Panc1 (cell line): ENCODE results near the gene BCR. TPM values are rescaled to one million over a fixed set of nuclear protein-coding genes. Genes with fewer than 3 reads are reported as not detected.
"Not testable (repeated sequence)": the region's sequence is repeated elsewhere in the genome, so short reads cannot be mapped to it uniquely, and the experiment has no call there.

Source experiments
- ATAC-seq: fragments of 200-7000 bp; cut with Tn5 transposase; 2 replicates; pipeline ENCODE4 v1.9.1; 2020; ENCODE audit warnings: mild to moderate bottlenecking, moderate library complexity
- BruUV-seq: library from RNA; stranded (reverse); fragments of 400-500 nt; replicated peaks from 2 replicates; lab custom pipeline; 2021; lab: Mats Ljungman, UMichigan
- CTCF ChIA-PET: fragments of 300-600 bp; sonication (Branson Sonifier 250); formaldehyde crosslinking; loops from one replicate; lab custom pipeline; 2022; ENCODE audit warnings: antibody characterized with exemption; lab: Charles Lee
- POLR2A ChIA-PET: fragments of 300-600 bp; sonication (Branson Sonifier 250); formaldehyde crosslinking; loops from one replicate; lab custom pipeline; 2022; ENCODE audit warnings: antibody characterized with exemption; lab: Charles Lee
- DNase-seq: peaks from one replicate; pipeline ENCODE4 v3.0.0-alpha.2; 2010; ENCODE audit warnings: low read depth, low spot score
- H3K27ac ChIP-seq: 2 replicates; pipeline ENCODE4 v1.5.1; 2011; ENCODE audit warnings: mild to moderate bottlenecking, low read length, inconsistent platforms
- H3K27me3 ChIP-seq: fragments of 200-500 bp; sonication (Bioruptor generic); 2 replicates; pipeline ENCODE4 v1.6.0; 2014; ENCODE audit warnings: low read length, inconsistent platforms; ENCODE audit not compliant: control insufficient read depth, insufficient read depth
- H3K36me3 ChIP-seq: fragments of 200-500 bp; sonication (Bioruptor generic); 2 replicates; pipeline ENCODE4 v1.5.1; 2014; ENCODE audit warnings: inconsistent platforms, mild to moderate bottlenecking, low read length, moderate library complexity; ENCODE audit not compliant: control insufficient read depth, insufficient read depth
- H3K4me1 ChIP-seq: 2 replicates; pipeline ENCODE4 v1.5.1; 2011; ENCODE audit warnings: inconsistent platforms, mild to moderate bottlenecking, low read length, moderate library complexity; ENCODE audit not compliant: control insufficient read depth, insufficient read depth
- H3K4me3 ChIP-seq, 2 experiments: 2 replicates each; pipeline ENCODE4 v1.5.1; 2011 to 2012; ENCODE audit warnings: low read depth in 2 of 2, low read length in 2 of 2, mild to moderate bottlenecking in 2 of 2, inconsistent platforms in 1 of 2, moderate library complexity in 1 of 2
- H3K9me3 ChIP-seq: fragments of 200-500 bp; sonication (Bioruptor generic); 2 replicates; pipeline ENCODE4 v1.5.1; 2014; ENCODE audit warnings: low read depth, mild to moderate bottlenecking, inconsistent platforms, low read length, moderate library complexity; ENCODE audit not compliant: control insufficient read depth, insufficient read depth
- CTCF ChIP-seq: fragments of 450-650 bp; IDR thresholded peaks from 2 replicates; pipeline ENCODE4 v1.5.1; 2017; ENCODE audit warnings: mild to moderate bottlenecking
- POLR2AphosphoS5 ChIP-seq: IDR thresholded peaks from 2 replicates; pipeline ENCODE4 v1.6.1; 2012; ENCODE audit warnings: mild to moderate bottlenecking, low read depth, low read length, moderate library complexity
- REST ChIP-seq, 2 experiments: IDR thresholded peaks; 2 replicates each; pipeline ENCODE4 v1.6.1; 2011 to 2012; ENCODE audit warnings: low read depth in 2 of 2, control low read depth in 1 of 2, low read length in 1 of 2, mild to moderate bottlenecking in 1 of 2, moderate library complexity in 1 of 2; ENCODE audit not compliant: insufficient read depth in 1 of 2
- SIN3A ChIP-seq: IDR thresholded peaks from 2 replicates; pipeline ENCODE4 v1.6.1; 2012; ENCODE audit warnings: low read depth, mild to moderate bottlenecking, low read length, moderate library complexity, borderline replicate concordance; ENCODE audit not compliant: insufficient read depth
- TCF7L2 ChIP-seq: IDR thresholded peaks from 2 replicates; pipeline ENCODE4 v1.6.1; 2011; ENCODE audit warnings: mild to moderate bottlenecking, low read depth, low read length, inconsistent platforms
- in situ Hi-C: cut with HindIII; loops from 2 replicates; pipeline ENCODE4 v1.10.0; 2016; ENCODE audit warnings: low sequenced_read_pairs, low pct_unique_long_range_greater_than_20kb
- intact Hi-C: fragments of 100-400 bp; cut with micrococcal nuclease; formaldehyde crosslinking; loops from one replicate; pipeline ENCODE4 v1.10.0; 2022; ENCODE audit not compliant: unreplicated experiment
- total RNA-seq: library from RNA; stranded (reverse); gene quantifications from one replicate; pipeline ENCODE4 v1.2.1, GENCODE V29; 2021; ENCODE audit not compliant: unreplicated experiment

The BCR gene
- total RNA-seq, 1 experiment from 2014 or later = 32.1 TPM

DNA sequence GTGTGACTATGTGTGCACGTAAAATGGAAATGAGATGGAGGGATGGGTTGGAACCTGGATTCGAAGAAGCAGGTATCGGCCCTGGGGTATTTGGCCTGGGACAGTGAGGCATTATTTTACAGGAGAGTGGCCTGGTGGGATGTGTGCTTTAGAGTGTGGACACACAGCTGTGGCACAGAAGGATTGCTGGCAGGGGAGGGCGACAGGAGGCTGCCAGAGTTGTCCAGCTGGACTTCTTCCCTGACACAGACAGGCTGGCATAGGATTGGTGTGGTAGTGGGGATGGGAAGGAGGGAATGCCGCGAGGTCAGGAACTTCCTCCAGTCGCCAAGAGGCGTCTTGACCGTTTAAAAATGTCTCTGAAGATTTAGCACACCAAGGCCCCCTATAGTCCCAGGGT, 157.4 kb downstream of the BCR start:
- H3K36me3 ChIP-seq, ATAC-seq, CTCF ChIA-PET, in situ Hi-C loops, POLR2A ChIA-PET, intact Hi-C loops, BruUV-seq, DNase-seq, H3K9me3 ChIP-seq, H3K27me3 ChIP-seq, H3K27ac ChIP-seq, H3K4me1 ChIP-seq, H3K4me3 ChIP-seq: not testable (repeated sequence)

DNA sequence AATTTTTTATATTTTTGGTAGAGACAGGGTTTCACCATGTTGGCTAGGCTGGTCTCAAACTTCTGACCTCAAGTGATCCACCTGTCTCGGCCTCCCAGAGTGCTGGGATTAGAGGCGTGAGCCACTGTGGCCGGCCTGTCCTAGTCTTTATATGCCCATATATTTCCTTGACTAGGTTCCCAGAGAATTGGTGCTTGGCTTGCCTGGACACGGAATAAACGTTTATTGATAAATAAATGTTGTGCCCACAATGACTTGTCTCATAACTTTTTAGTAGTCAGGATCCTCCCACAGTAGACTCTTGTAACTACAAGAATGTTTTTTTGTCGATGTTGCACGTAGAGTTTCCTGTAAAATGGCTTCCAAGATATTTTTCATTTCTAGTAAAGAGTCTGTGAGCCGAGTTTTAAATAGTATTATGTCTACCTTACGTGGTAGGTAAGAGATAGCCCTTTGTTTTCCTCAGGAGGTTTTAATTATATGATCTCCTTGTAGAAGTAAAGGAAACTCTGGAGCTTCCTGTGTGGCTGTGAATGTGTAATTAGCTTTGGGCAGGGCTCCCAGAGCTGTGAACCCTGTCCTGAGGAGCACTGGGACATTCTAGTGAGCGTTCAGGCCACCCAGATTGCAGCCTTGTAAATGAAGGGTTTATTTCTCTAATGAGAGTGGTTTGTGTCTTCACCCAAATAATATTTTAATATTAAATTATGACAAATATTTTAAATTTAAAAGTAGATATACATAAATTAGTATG, 161.8 kb downstream of the BCR start:
- BruUV-seq, intact Hi-C loops, H3K4me1 ChIP-seq, CTCF ChIA-PET, H3K27me3 ChIP-seq, H3K9me3 ChIP-seq, H3K36me3 ChIP-seq, in situ Hi-C loops, ATAC-seq, H3K27ac ChIP-seq, DNase-seq, H3K4me3 ChIP-seq, POLR2A ChIA-PET: not testable (repeated sequence)

DNA sequence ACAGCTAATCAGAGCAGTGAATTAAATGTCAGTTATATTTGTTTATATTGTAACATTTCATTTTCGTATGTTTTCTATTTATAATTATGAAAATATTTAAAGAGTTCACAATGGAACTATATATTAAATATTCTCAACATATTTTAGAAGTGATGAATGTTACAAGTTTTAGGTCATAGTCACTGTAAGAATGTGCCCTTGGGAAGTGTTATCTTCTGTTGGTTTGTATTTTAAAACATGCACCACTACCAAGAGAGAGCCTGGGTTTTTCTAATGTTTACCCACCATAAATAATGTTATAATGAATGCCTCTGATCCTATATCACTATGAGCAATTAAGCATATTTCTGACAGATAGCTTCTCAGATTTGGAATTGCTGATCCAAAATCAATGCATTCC, 171.0 kb downstream of the BCR start:
- ChIA-PET POLR2A (no interaction called here), CTCF (interaction anchor here (0.6 kb wide), 1 partner anchor 341 kb away, joined by 10 read pairs; no protein-coding TSS in a partner anchor)
- TF ChIP-seq POLR2AphosphoS5 = no peak
- no peak for TF ChIP-seq REST (IDR thresholded peaks at IDR 0.05; ENCODE audit: insufficient read depth in 1 of 2, low read depth in 2 of 2, low read length in 1 of 2)
- no peak for TF ChIP-seq TCF7L2
- TF ChIP-seq SIN3A = no peak
- no peak for TF ChIP-seq CTCF
- DNase-seq (no peak), ATAC-seq (no peak)
- in situ Hi-C loops = no loop called here
- no peak overlapping the region for H3K27ac ChIP-seq
- no peaks in the 10 kb centered on the region for H3K9me3 ChIP-seq
- no peaks in the 10 kb centered on the region; the same call in 1 of the 2 replicates for H3K27me3 ChIP-seq
- no peak overlapping the region for H3K4me3 ChIP-seq
- no peaks in the 10 kb centered on the region for H3K4me1 ChIP-seq
- H3K36me3 ChIP-seq = no peaks in the 10 kb centered on the region
- intact Hi-C loops = no loop called here
- no TSS peak for BruUV-seq
